NT2/D1 (cell line): Measurements from ENCODE around the gene DSC1.

Source experiments
- DNase-seq: peaks from one replicate; pipeline ENCODE4 v3.0.0-alpha.2; 2011; ENCODE audit warnings: low read depth, low spot score
- H3K27me3 ChIP-seq: 2 replicates; pipeline ENCODE4 v1.6.0; 2011; ENCODE audit warnings: mild to moderate bottlenecking; ENCODE audit not compliant: insufficient read length, insufficient read depth
- H3K36me3 ChIP-seq: 2 replicates; pipeline ENCODE4 v1.6.1; 2011; ENCODE audit warnings: mild to moderate bottlenecking, low read length, mixed read lengths; ENCODE audit not compliant: insufficient read depth, insufficient read length
- H3K4me1 ChIP-seq: 2 replicates; pipeline ENCODE4 v1.5.1; 2011; ENCODE audit not compliant: insufficient read depth, insufficient read length
- H3K4me3 ChIP-seq: 2 replicates; pipeline ENCODE4 v1.5.1; 2011; ENCODE audit warnings: low read depth; ENCODE audit not compliant: insufficient read length
- H3K9ac ChIP-seq: 2 replicates; pipeline ENCODE4 v1.6.0; 2011; ENCODE audit warnings: low read depth; ENCODE audit not compliant: insufficient read length
- H3K9me3 ChIP-seq: 2 replicates; pipeline ENCODE4 v1.5.1; 2011; ENCODE audit warnings: mild to moderate bottlenecking, low read length; ENCODE audit not compliant: insufficient read depth
- SUZ12 ChIP-seq: IDR thresholded peaks from 2 replicates; pipeline ENCODE4 v1.6.1; 2011; ENCODE audit not compliant: insufficient read length, insufficient read depth; ENCODE audit errors: extremely low read depth
- YY1 ChIP-seq: IDR thresholded peaks from 2 replicates; pipeline ENCODE4 v1.6.1; 2011; ENCODE audit not compliant: insufficient read length, insufficient read depth
- ZNF274 ChIP-seq: IDR thresholded peaks from 2 replicates; pipeline ENCODE4 v1.6.1; 2011; ENCODE audit warnings: mild to moderate bottlenecking, low read depth, low read length

Gene DSC1

DNA sequence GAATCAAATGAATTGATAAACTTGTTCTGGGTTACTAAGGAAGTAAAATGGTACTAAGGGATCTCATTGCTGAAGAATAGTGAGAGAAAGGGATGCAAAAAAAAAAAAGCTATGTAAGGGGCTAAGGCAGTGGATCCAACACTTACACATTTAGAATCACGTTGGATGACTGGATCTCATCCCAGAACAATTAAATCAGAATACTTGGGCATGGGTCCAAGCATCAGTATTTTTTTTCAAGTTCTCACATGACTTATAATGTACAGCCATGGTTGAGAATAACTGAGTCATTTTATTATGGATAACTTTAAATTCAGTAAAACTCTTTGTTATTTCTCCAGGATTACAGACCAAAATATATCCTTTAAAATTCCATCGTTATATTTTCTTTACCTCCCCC lies 8.5 kb downstream of the DSC1 start:
- TF ChIP-seq ZNF274 = no peak
- no peak for TF ChIP-seq SUZ12
- TF ChIP-seq YY1 = no peak
- peaks cover 2% of the 10 kb centered on the region for H3K4me1 ChIP-seq
- H3K27me3 ChIP-seq = no peaks in the 10 kb centered on the region
- H3K9ac ChIP-seq = no peak overlapping the region
- H3K9me3 ChIP-seq = no peaks in the 10 kb centered on the region
- no peak for DNase-seq
- H3K36me3 ChIP-seq = no peaks in the 10 kb centered on the region
- H3K4me3 ChIP-seq = no peak overlapping the region

DNA sequence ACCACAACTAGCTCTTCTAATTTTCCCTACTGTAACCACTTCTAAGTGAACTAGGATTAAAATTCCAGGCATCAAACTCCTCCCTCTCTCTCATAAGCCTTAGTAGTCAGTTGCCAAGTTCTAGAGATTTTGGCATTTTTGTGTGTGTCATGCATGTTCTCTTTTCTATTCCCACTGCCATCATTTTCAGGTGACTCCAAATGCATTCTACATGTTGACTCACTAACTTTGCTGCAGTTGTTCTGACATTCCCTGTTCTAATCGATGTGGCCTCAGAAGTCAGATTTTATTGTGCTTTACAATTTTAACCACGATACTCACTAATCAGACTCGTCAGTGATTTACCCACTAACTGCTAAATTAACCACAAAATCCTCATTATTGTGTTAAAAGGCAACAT lies 13.3 kb downstream of the DSC1 start:
- no peaks in the 10 kb centered on the region for H3K27me3 ChIP-seq
- H3K36me3 ChIP-seq = no peaks in the 10 kb centered on the region
- no peaks in the 10 kb centered on the region for H3K4me1 ChIP-seq
- no peak for DNase-seq
- no peak for TF ChIP-seq ZNF274
- no peak for TF ChIP-seq YY1
- no peak for TF ChIP-seq SUZ12
- H3K9ac ChIP-seq = no peak overlapping the region
- H3K9me3 ChIP-seq = peaks cover 10% of the 10 kb centered on the region
- H3K4me3 ChIP-seq = no peak overlapping the region

DNA sequence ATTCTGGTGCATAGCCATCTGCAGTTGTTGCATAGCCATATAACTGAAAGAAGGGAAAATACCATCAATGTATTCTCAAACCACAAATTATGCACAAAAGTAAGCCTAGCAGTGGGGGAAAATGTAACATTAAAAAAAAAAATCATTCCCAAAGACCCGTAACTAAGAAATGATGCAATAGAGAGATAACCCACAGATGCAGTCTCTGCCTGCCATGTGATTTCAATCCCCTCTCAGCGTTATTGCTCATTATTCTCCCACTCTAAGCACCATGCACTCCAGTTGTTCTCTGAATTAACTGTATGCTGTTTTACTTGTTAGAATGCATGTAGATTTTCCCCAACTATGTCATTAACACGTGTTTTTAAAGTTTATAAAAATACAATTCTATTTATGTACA lies 14.1 kb downstream of the DSC1 start:
- peaks cover 10% of the 10 kb centered on the region for H3K9me3 ChIP-seq
- H3K36me3 ChIP-seq = no peaks in the 10 kb centered on the region
- no peak for TF ChIP-seq YY1
- no peak for TF ChIP-seq SUZ12
- TF ChIP-seq ZNF274 = no peak
- H3K4me1 ChIP-seq = no peaks in the 10 kb centered on the region
- no peak overlapping the region for H3K9ac ChIP-seq
- H3K4me3 ChIP-seq = no peak overlapping the region
- H3K27me3 ChIP-seq = no peaks in the 10 kb centered on the region
- DNase-seq = no peak

- no peaks in the 10 kb centered on the region for H3K36me3 ChIP-seq
- peaks cover 10% of the 10 kb centered on the region for H3K9me3 ChIP-seq
- no peaks in the 10 kb centered on the region for H3K27me3 ChIP-seq
- no peaks in the 10 kb centered on the region for H3K4me1 ChIP-seq
- TF ChIP-seq SUZ12 (no peak), YY1 (no peak), ZNF274 (no peak)
- no peak overlapping the region for H3K9ac ChIP-seq
- no peak overlapping the region for H3K4me3 ChIP-seq
- DNase-seq = no peak
Measured at GRCh38 chr18:31146809-31147208, 15.8 kb downstream of the DSC1 start.

DNA sequence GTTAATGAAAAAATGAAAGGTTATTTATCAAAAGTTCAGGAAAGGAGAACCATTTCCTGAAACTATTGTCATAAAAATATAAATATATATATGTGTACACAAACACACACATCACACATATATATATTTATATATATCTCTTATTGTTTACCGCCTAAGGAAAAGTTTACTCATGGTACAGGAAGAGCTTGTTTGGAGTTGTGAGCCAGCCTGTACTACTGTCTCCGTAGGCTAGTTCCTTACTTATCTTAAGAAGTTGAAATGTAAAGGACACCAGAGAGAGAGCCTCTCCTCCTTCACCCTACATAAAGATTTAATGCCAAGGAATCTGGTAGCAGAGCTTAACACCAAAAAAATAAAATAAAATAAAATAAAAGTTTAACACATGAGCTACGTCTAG lies 19.6 kb downstream of the DSC1 start:
- DNase-seq = no peak
- TF ChIP-seq YY1 = no peak
- TF ChIP-seq SUZ12 = no peak
- no peak for TF ChIP-seq ZNF274

GRCh38 chr18:31138709-31139108 lies 23.9 kb downstream of the DSC1 start:
- TF ChIP-seq YY1 = no peak
- TF ChIP-seq ZNF274 = no peak
- no peak for TF ChIP-seq SUZ12
- Histone ChIP-seq H3K4me1 (no peaks in the 10 kb centered on the region), H3K9me3 (no peaks in the 10 kb centered on the region), H3K4me3 (no peak overlapping the region), H3K9ac (no peak overlapping the region), H3K36me3 (no peaks in the 10 kb centered on the region), H3K27me3 (no peaks in the 10 kb centered on the region)
- DNase-seq = no peak

More for the DNA sequence above, 19.6 kb downstream of the DSC1 start:
- Histone ChIP-seq H3K9me3 (peaks cover 10% of the 10 kb centered on the region), H3K9ac (no peak overlapping the region), H3K36me3 (no peaks in the 10 kb centered on the region), H3K27me3 (no peaks in the 10 kb centered on the region), H3K4me3 (no peak overlapping the region), H3K4me1 (no peaks in the 10 kb centered on the region)

- no peaks in the 10 kb centered on the region for H3K36me3 ChIP-seq
- no peak for TF ChIP-seq YY1
- DNase-seq = no peak
- no peaks in the 10 kb centered on the region for H3K9me3 ChIP-seq
- no peaks in the 10 kb centered on the region for H3K27me3 ChIP-seq
- no peak overlapping the region for H3K9ac ChIP-seq
- no peak overlapping the region for H3K4me3 ChIP-seq
- H3K4me1 ChIP-seq = no peaks in the 10 kb centered on the region
Measured at GRCh38 chr18:31134988-31135529, 27.6 kb downstream of the DSC1 start.

GRCh38 chr18:31129398-31130115 lies 33.1 kb downstream of the DSC1 start:
- H3K9me3 ChIP-seq = no peaks in the 10 kb centered on the region
- H3K9ac ChIP-seq = no peak overlapping the region
- TF ChIP-seq ZNF274 = no peak
- no peak for DNase-seq
- H3K36me3 ChIP-seq = no peaks in the 10 kb centered on the region
- no peaks in the 10 kb centered on the region for H3K4me1 ChIP-seq
- H3K4me3 ChIP-seq = no peak overlapping the region
- H3K27me3 ChIP-seq = no peaks in the 10 kb centered on the region
